Measurements from ENCODE around the gene OPN4.

DNA sequence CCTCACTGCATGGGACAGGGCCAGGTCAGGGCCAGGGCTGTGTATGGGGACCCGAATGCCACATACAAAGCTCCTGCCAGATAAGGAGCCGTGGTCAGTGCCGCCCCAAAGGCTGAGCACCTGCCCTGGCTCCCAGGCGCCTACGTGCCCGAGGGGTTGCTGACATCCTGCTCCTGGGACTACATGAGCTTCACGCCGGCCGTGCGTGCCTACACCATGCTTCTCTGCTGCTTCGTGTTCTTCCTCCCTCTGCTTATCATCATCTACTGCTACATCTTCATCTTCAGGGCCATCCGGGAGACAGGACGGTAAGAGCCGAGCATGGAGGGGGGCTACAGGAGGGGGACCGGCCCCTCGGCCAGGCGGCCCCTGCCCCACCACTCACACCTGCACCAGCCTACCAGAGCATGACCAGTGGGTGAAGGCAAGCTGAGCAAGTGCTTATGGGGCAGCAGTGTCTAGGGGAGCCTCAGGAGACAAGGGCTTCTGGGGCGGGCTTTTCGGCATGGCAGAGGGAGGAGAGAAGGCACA, 4.9 kb downstream of the OPN4 start:
- TF ChIP-seq SP1 (IDR thresholded peaks at IDR 0.05): no peak
- TF ChIP-seq ZNF384 (IDR thresholded peaks at IDR 0.05): no peak

Data from HEK293T (cell line).